Adrenal gland (tissue), 12 donors: ENCODE results near the gene TSPAN18. TPM values are rescaled to one million over a fixed set of nuclear protein-coding genes. Genes with fewer than 3 reads are reported as not detected.

Experiments
- DNase-seq, 7 donors: peaks; one replicate each; pipeline ENCODE4 v3.0.0-alpha.2; 2019 to 2020
- H3K27ac ChIP-seq, 5 donors: fragments of 200-600 bp; sonication (generic) in 4 of 5; 1 replicate in 3 of 5; 2 replicates in 2 of 5; pipeline versions ENCODE4 v1.5.1 to v1.8.0; 2016 to 2020; ENCODE audit warnings: mild to moderate bottlenecking in 1 of 5
- H3K27me3 ChIP-seq: fragments of 200-600 bp; 2 replicates; pipeline ENCODE4 v1.8.0; 2021
- H3K36me3 ChIP-seq, 2 donors: fragments of 200-600 bp; replicated peaks in 1 of 2; 1 replicate in 1 of 2; 2 replicates in 1 of 2; pipeline versions ENCODE4 v1.5.1 to v1.8.0; 2018 to 2022
- H3K4me1 ChIP-seq, 2 donors: fragments of 200-600 bp; replicated peaks in 1 of 2; 1 replicate in 1 of 2; 2 replicates in 1 of 2; pipeline versions ENCODE4 v1.5.1 to v1.8.0; 2018 to 2021
- H3K4me3 ChIP-seq, 4 donors: fragments of 200-600 bp; sonication (generic) in 3 of 4; one replicate each; pipeline ENCODE4 v1.5.1; 2016 to 2018
- H3K9me3 ChIP-seq, 3 donors: fragments of 200-600 bp; sonication (generic) in 1 of 3; replicated peaks in 1 of 3; 1 replicate in 2 of 3; 2 replicates in 1 of 3; pipeline versions ENCODE4 v1.5.1 to v1.8.0; 2016 to 2021
- POLR2A ChIP-seq, 2 donors: fragments of 450-650 bp; IDR thresholded peaks; one replicate each; pipeline ENCODE4 v1.6.1; 2017; ENCODE audit warnings: antibody characterized with exemption in 2 of 2, mild to moderate bottlenecking in 2 of 2, moderate library complexity in 1 of 2
- WGBS, 4 donors: extraction: QIAGEN DNeasy Blood & Tissue Kit in 2 of 4; methylation state at CpG; one replicate each; pipeline versions ENCODE4 v1.1.5 to v1.1.7; 2013 to 2017; 5-methylcytosine and 5-hydroxymethylcytosine counted together
- intact Hi-C, 2 donors: fragments of 100-400 bp; cut with DNase I; formaldehyde crosslinking; loops; one replicate each; pipeline versions ENCODE4 v1.14.1 to v1.15.0; 2022 to 2023
- polyA plus RNA-seq, 3 donors: library from polyadenylated mRNA; stranded (reverse); fragments of 200-250 nt in 2 of 3; fragments of 350-450 nt in 1 of 3; fragmentation: Illumina TruSeq in 1 of 3; extraction: RNeasy Lipid Tissue Mini Kit (QIAGEN cat#74804) in 1 of 3; gene quantifications; one replicate each; pipeline ENCODE4 v1.2.3, GENCODE V29; 2013 to 2014
- total RNA-seq, 9 donors: library from RNA; depleted of rRNA in 4 of 9; stranded (reverse); fragments of >200 nt in 4 of 9; fragments of 120-200 nt in 1 of 9; fragmentation: NEBNext Ultra II Directional in 1 of 9; extraction: Animal tissue kit (Norgen Biotek cat#: 25700) in 1 of 9; gene quantifications; one replicate each; pipeline versions ENCODE4 v1.1.0 to v1.2.4, GENCODE V29; 2013 to 2023
- TF ChIP-seq, protein P1 (sequence below), 6 experiments: fragments of 450-650 bp in 4 of 6; fragments of 200-600 bp in 2 of 6; sonication (generic) in 1 of 6; IDR thresholded peaks; 1 replicate in 5 of 6; 2 replicates in 1 of 6; pipeline versions ENCODE4 v1.5.1 to v1.8.0; 2016 to 2021; ENCODE audit warnings: antibody characterized with exemption in 6 of 6, mild to moderate bottlenecking in 2 of 6, moderate library complexity in 1 of 6
- donor health status: healthy with polysubstance abuse.
- donor health status: Bipolar disorder and iron deficiency.
- donor health status: DM: yes; HTN: yes; CAD: no.
- donor health status: DM: no; HTN: no; CAD: no.
- donor health status: DM: no; HTN: no; CAD: no.
- donor health status: DM: yes; HTN: yes; CAD: no.

TSPAN18 gene
- total and polyA plus RNA-seq, 12 donors: 24.5 to 168 (median 58.4) TPM

DNA sequence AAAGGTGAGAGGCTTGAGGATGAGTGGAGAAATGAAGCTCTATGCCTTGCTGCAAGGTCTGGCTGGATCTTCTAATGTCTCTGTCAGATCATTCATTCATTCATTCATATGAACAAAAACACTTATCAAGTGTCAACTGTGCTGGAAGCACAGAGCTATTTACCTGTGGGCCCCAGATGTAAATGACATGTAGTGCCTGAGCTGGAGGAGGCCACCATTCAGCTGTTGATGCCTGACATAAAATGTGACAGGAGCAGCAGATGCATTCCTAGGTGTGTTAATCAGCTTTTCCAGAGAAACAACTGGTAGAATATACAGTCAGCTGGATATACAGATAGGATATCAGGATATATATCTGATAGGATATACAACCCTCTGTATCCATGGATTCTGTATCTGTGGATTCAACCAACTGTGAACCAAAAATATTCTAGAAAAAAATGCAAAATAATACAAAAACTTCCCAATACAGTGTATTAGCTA, 44.5 kb downstream of the TSPAN18 start:
- Histone ChIP-seq H3K4me3 (no peak overlapping the region), H3K4me1 (peaks cover 5 to 39% of the 10 kb centered on the region in 2 donors), H3K9me3 (peaks cover 0 to 7% (median 0%) of the 10 kb centered on the region in 3 donors), H3K36me3 (no peaks in the 10 kb centered on the region), H3K27me3 (no peaks in the 10 kb centered on the region), H3K27ac (no peak overlapping the region)
- DNase-seq: no peak
- intact Hi-C loops: loop anchor here in 1 of 2 donors (5.0 to 10.0 kb wide), 2 partner anchors 44 to 146 kb away; partner anchors contain the start of gene TSPAN18
- no peak for TF ChIP-seq POLR2A (IDR thresholded peaks at IDR 0.05)
- TF ChIP-seq, protein P1, sequence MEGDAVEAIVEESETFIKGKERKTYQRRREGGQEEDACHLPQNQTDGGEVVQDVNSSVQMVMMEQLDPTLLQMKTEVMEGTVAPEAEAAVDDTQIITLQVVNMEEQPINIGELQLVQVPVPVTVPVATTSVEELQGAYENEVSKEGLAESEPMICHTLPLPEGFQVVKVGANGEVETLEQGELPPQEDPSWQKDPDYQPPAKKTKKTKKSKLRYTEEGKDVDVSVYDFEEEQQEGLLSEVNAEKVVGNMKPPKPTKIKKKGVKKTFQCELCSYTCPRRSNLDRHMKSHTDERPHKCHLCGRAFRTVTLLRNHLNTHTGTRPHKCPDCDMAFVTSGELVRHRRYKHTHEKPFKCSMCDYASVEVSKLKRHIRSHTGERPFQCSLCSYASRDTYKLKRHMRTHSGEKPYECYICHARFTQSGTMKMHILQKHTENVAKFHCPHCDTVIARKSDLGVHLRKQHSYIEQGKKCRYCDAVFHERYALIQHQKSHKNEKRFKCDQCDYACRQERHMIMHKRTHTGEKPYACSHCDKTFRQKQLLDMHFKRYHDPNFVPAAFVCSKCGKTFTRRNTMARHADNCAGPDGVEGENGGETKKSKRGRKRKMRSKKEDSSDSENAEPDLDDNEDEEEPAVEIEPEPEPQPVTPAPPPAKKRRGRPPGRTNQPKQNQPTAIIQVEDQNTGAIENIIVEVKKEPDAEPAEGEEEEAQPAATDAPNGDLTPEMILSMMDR (IDR thresholded peaks at IDR 0.05): no peak

DNA sequence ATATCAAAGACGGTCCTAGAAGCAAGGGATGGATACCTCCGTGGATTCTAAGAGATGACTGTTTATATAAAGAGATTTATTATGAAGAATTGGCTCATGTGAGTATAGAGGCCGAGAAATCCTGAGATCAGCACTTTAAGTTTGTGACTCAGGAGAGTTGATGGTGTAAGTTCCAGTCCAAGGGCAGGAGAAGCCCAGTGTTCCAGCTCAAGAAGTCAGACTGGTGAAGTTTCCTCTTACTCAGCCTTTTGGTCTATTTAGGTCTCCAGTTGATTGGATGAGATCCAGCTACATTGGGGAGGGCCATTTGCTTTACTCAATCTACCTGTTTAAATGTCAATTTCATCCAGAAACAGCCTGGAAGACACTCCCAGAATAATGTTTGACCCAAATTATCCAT, 45.1 kb downstream of the TSPAN18 start:
- peak in 4 of 7 donors; percentile 21 to 50 (median 36) for DNase-seq
- no peak overlapping the region for H3K27ac ChIP-seq
- peaks cover 0 to 7% (median 0%) of the 10 kb centered on the region in 3 donors for H3K9me3 ChIP-seq
- H3K4me1 ChIP-seq: peaks cover 0 to 39% of the 10 kb centered on the region in 2 donors
- intact Hi-C loops: loop anchor here in 1 of 2 donors (5.0 to 10.0 kb wide), 2 partner anchors 45 to 147 kb away; partner anchors contain the start of gene TSPAN18
- 52 to 56% (median 54%) methylated on average over 3 of the region's 3 CpGs for WGBS, 4 donors
- no peak overlapping the region for H3K4me3 ChIP-seq
- no peaks in the 10 kb centered on the region for H3K36me3 ChIP-seq
- H3K27me3 ChIP-seq: no peaks in the 10 kb centered on the region
- TF ChIP-seq, protein P1 (IDR thresholded peaks at IDR 0.05): no peak
- TF ChIP-seq POLR2A (IDR thresholded peaks at IDR 0.05): no peak

DNA sequence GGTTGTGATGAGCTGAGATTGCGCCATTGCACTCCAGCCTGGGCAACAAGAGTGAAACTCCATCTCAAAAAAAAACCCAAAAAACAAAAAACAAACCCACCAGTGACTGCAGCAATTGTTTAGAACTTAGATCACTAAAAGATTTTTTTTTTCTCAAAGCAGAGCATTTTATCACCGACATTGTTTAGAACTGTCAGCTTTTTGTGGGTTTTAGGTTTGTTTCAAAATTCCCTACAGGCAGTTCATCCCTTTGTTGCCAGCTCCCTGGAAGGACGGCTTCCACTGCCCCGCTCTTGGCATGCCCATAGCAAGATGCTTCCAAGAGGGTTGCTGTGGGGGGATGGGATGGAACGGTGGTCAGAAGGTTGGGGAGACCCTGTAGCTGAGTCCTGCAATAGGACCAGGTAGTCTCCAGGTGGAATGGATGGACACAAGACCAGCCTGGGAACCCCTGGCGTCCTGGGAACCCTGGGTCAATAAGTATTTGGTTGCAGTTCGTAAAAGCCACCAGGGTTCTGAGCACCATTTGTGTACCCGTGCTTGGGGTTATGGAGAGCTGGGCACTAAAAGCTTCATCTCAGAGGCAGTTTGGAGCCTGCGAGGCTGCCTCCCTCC, 46.7 kb downstream of the TSPAN18 start:
- peak overlapping the region in 2 of 5 donors; percentile 50 for H3K27ac ChIP-seq

DNA sequence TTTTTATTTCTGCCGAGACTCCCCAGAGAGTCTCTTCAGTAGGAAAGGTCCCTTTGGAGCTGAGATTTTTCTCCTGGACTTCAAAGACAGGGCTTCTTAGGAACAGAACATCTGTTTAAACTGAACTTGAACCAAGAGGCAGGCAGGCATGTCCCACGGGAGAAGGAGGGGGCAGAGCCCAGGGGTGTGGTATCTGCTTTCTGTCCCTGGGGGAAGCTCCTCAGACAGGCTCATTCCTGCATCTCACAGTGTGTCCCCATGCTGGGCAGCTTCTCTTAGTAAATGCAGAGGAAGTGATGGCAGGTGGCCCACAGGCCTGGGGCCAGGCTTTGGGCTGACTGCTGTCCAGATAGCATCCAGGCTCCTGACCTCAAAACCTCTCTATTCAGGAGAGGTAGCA, 47.3 kb downstream of the TSPAN18 start:
- H3K4me1 ChIP-seq: peaks cover 0 to 43% of the 10 kb centered on the region in 2 donors
- no peaks in the 10 kb centered on the region for H3K9me3 ChIP-seq
- TF ChIP-seq, protein P1 (IDR thresholded peaks at IDR 0.05): no peak
- no peak for TF ChIP-seq POLR2A (IDR thresholded peaks at IDR 0.05)
- no peak overlapping the region for H3K4me3 ChIP-seq
- H3K36me3 ChIP-seq: no peaks in the 10 kb centered on the region
- no peaks in the 10 kb centered on the region for H3K27me3 ChIP-seq
- peak overlapping the region in 2 of 5 donors; percentile 2 to 50 for H3K27ac ChIP-seq
- 28 to 40% (median 39%) methylated on average over 2 of the region's 2 CpGs for WGBS, 4 donors
- peak in 6 of 7 donors; percentile 47 to 79 (median 58) for DNase-seq
- intact Hi-C loops: loop anchor here in 1 of 2 donors (5.0 to 10.0 kb wide), 2 partner anchors 47 to 149 kb away; partner anchors contain the start of gene TSPAN18

More for the DNA sequence above, 46.7 kb downstream of the TSPAN18 start:
- Histone ChIP-seq H3K9me3 (no peaks in the 10 kb centered on the region), H3K27me3 (no peaks in the 10 kb centered on the region), H3K36me3 (no peaks in the 10 kb centered on the region), H3K4me1 (peaks cover 0 to 39% of the 10 kb centered on the region in 2 donors), H3K4me3 (no peak overlapping the region)
- intact Hi-C loops: loop anchor here in 1 of 2 donors (5.0 to 10.0 kb wide), 2 partner anchors 46 to 149 kb away; partner anchors contain the start of gene TSPAN18
- TF ChIP-seq, protein P1 (IDR thresholded peaks at IDR 0.05): no peak
- no peak for TF ChIP-seq POLR2A (IDR thresholded peaks at IDR 0.05)
- DNase-seq: peak in 3 of 7 donors; percentile 11 to 48 (median 15)
- 69 to 84% (median 80%) methylated on average over 9 of the region's 9 CpGs for WGBS, 4 donors
